ENCODE data around the gene PCDH9. TPM values are rescaled to one million over a fixed set of nuclear protein-coding genes. Genes with fewer than 3 reads are reported as not detected.
"Not testable (repeated sequence)": the region's sequence is repeated elsewhere in the genome, so short reads cannot be mapped to it uniquely, and the experiment has no call there.

Gene PCDH9
- total RNA-seq, 1 donor from 2014 or later: 5.1 TPM

DNA sequence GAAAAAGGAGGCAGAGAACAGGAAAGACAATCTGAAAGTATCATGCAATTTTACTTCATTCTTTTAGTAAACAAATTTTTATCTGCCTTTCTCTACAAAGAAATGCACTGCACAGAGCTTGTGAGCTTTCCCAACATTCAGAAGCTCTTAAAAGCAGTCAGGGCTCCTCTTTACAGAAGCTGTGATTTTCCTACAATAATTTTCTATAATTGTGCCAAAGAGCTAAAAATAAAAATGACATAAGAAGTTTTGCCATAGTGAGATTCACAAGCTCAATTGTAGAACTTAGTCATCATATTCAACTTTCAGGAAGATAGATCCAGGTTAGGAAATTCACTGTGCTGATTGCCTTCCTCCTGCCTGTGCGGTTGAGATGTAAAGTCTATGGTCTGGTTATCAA lies 341.4 kb downstream of the PCDH9 start:
- H3K4me3 ChIP-seq: no peak overlapping the region
- no peaks in the 10 kb centered on the region for H3K27me3 ChIP-seq
- H3K27ac ChIP-seq: no peak overlapping the region
- H3K36me3 ChIP-seq: no peaks in the 10 kb centered on the region
- no peaks in the 10 kb centered on the region for H3K4me1 ChIP-seq
- no peak for ATAC-seq
- no peaks in the 10 kb centered on the region for H3K9me3 ChIP-seq
- intact Hi-C loops (cut with DNase I): no loop called here
- DNase-seq: no peak
- TF ChIP-seq, protein P1, sequence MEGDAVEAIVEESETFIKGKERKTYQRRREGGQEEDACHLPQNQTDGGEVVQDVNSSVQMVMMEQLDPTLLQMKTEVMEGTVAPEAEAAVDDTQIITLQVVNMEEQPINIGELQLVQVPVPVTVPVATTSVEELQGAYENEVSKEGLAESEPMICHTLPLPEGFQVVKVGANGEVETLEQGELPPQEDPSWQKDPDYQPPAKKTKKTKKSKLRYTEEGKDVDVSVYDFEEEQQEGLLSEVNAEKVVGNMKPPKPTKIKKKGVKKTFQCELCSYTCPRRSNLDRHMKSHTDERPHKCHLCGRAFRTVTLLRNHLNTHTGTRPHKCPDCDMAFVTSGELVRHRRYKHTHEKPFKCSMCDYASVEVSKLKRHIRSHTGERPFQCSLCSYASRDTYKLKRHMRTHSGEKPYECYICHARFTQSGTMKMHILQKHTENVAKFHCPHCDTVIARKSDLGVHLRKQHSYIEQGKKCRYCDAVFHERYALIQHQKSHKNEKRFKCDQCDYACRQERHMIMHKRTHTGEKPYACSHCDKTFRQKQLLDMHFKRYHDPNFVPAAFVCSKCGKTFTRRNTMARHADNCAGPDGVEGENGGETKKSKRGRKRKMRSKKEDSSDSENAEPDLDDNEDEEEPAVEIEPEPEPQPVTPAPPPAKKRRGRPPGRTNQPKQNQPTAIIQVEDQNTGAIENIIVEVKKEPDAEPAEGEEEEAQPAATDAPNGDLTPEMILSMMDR (IDR thresholded peaks at IDR 0.05): no peak

DNA sequence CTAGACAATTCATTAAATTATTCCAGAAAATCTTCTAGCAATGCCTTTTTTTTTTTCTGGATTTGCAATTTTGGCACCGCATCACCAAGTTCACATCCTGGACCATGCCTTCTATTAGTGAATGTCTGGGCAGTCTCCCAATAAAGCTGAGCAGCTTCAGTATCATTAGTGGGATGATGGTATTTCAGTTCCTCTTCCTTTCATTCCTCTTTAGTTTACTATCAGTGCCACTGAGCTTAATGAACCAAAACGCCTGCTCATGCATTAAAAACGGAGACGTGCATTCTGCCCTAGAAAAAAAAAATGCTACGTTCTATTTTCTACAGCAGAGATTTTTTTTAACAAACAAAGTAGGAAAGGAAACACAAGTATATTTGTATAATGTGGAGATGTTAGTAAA lies 343.0 kb downstream of the PCDH9 start:
- TF ChIP-seq, protein P1 (IDR thresholded peaks at IDR 0.05): no peak
- Histone ChIP-seq H3K9me3 (no peaks in the 10 kb centered on the region), H3K27ac (no peak overlapping the region), H3K4me3 (no peak overlapping the region), H3K27me3 (no peaks in the 10 kb centered on the region), H3K4me1 (no peaks in the 10 kb centered on the region), H3K36me3 (no peaks in the 10 kb centered on the region)
- ATAC-seq (no peak), DNase-seq (no peak)
- intact Hi-C loops (cut with DNase I): no loop called here

DNA sequence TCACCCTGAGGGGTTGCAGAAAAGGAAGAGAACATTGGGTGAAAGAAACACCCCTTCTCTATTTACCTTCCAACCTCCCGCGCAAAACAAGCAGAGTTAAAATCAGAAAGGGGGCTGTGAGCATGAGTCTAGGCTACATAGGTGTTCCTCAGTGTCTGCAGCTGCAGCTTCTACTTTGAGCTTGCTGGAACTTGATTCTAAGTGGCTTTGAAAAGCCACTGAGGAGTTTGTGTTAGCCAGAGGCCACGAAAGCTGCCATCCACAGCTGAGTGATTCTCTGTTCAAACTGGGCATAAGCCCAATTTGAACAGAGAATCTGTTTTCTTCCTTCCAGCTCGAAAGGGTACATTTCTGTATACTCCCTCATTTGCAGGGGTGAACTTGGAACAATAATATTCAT lies 343.9 kb downstream of the PCDH9 start:
- Histone ChIP-seq H3K27ac (no peak overlapping the region), H3K36me3 (no peaks in the 10 kb centered on the region), H3K4me1 (no peaks in the 10 kb centered on the region), H3K9me3 (no peaks in the 10 kb centered on the region), H3K27me3 (no peaks in the 10 kb centered on the region), H3K4me3 (no peak overlapping the region)
- DNase-seq (no peak), ATAC-seq (no peak)
- TF ChIP-seq, protein P1 (IDR thresholded peaks at IDR 0.05): no peak
- intact Hi-C loops (cut with DNase I): no loop called here

DNA sequence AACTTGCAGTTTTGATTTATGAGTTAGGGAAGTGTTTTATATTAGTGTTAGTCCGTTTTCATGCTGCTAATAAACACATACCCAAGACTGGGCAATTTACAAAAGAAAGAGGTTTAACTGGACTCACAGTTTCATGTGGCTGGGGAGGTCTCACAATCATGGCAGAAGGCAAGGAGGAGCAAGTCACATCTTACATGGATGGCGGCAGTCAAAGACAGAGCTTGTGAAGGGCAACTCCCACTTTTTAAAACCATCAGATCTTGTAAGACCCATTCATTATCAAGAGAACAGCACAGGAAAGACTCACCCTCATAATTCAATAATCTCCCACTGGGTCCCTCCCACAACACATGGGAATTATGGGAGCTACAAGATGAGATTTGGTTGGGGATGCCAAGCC lies 349.0 kb downstream of the PCDH9 start:
- ATAC-seq; H3K4me1 ChIP-seq; H3K9me3 ChIP-seq; H3K27me3 ChIP-seq; DNase-seq; H3K27ac ChIP-seq; H3K4me3 ChIP-seq; intact Hi-C loops (cut with DNase I); H3K36me3 ChIP-seq: not testable (repeated sequence)

DNA sequence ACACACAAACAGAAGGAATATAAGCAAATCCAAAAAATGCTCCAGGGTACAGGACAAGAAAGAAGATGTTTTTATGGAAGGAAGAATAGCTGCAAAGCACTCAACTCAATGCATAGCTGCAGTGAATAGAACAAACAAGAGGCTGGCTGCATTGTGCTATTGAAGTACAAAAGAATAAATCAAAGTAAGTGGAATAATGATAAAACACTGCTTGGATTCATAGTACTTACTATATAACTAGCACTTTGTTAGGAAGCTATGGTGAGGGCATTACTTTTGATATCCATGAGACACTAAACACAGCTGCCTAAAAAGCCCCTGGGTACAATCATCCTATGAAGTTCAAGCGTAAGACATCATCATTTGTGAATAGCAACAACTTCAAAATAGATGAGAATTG lies 350.1 kb downstream of the PCDH9 start:
- Histone ChIP-seq H3K4me1 (no peaks in the 10 kb centered on the region), H3K27me3 (no peaks in the 10 kb centered on the region), H3K4me3 (no peak overlapping the region), H3K9me3 (no peaks in the 10 kb centered on the region), H3K27ac (no peak overlapping the region), H3K36me3 (no peaks in the 10 kb centered on the region)
- intact Hi-C loops (cut with DNase I): no loop called here
- ATAC-seq (no peak), DNase-seq (no peak)
- TF ChIP-seq, protein P1 (IDR thresholded peaks at IDR 0.05): no peak

DNA sequence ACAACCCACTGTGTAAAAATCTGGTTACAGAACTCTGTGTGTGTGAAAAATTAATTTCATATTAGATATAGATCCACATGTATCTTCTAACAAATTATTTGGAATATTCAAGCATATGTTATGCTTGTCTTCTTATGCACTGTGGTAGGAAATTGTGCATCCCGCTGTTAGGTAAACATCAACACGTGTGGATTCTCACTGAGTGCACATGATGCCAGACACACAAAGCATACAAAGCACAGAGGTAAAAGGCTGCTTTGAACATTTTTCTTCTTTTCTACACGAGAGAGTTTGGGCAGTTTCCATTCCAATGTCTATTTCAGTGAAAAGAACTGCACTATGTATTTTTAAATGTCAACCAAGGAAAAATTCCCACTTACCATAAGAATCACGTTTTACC lies 354.9 kb downstream of the PCDH9 start:
- Histone ChIP-seq H3K27me3 (no peaks in the 10 kb centered on the region), H3K36me3 (no peaks in the 10 kb centered on the region), H3K9me3 (no peaks in the 10 kb centered on the region), H3K27ac (no peak overlapping the region), H3K4me1 (no peaks in the 10 kb centered on the region), H3K4me3 (no peak overlapping the region)
- no peak for DNase-seq
- intact Hi-C loops (cut with DNase I): no loop called here
- TF ChIP-seq, protein P1 (IDR thresholded peaks at IDR 0.05): no peak
- no peak for ATAC-seq
